ENCODE measurements around the gene ADAT3.

The ADAT3 gene

DNA sequence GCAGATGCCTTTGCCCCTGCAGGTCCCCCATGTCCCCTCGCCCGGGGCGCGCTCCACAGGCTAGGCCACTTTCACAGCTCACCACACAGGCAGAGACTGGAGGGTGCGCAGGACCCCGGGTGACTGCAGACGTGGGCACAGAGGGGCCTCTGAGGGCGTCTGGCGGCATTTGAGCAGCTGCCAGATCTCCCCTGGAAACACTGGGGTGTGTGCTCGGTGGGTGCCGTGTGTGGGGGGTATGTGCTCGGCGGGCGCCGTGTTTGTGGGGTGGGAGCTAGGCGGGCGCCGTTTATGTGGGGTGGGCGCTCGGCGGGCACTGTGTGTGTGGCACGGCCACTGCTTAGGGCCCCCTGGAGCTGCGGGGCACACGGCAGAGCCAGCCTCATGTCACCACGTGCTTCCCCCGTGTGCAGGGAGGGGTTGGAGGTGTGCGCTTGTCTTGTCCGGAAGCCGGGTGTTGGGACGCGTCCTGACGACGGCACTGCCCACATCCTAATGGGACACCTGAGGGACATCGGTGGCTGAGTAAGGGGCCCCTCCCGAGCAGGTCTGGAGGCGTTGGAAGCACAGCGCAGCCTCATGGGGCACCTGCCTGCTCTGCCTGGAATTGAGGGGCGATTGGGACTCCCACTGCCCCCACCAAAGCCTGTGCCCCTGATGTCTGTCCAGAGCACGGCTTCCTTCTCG, 52.5 kb downstream of the ADAT3 start:
- DNase-seq (ENCODE audit: low read depth in 2 of 2), result no peak

DNA sequence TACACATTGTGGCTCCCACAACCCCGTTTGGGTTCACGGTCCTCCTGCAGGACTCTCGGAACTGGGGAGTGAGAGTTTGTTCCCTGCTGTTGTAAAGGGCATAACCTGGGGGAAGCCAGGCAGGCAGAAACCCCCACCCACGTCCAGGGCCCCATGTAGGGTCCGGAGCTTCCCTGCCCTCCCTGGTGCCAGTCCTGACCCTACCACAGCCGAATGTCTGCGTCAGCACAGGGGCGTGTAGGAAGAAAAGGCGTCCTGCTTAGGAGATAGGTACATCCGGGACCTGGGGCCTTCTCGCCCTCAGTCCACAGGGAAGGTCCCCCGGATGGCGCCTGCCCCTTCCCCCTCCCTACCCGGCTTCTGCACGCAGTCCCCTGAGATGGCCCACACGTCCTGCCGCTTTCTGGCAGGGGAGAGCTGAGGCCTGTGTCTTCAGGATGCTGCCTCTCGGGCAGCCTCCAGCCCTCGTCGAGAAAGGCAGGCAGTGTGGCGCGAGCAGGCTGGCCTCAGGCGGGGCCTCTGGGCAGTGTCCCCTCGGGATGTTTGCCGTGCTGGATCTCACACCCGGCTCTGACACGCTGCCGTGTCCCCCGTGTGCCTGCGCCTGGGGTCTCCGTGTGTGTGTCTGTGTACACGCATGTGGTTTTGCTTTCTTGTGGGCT, 54.9 kb downstream of the ADAT3 start:
- no peak for DNase-seq (ENCODE audit: low read depth in 2 of 2)

GRCh38 chr19:1961000-1961883, 56.0 kb downstream of the ADAT3 start:
- no peak for DNase-seq (ENCODE audit: low read depth in 2 of 2)

- DNase-seq (ENCODE audit: low read depth in 2 of 2), result no peak
Observed at GRCh38 chr19:1962674-1963073, 57.5 kb downstream of the ADAT3 start.

All from stimulated activated CD4-positive, alpha-beta T cell treated with anti-CD3 and anti-CD28 coated beads, Interleukin-15, amount 100 ng/mL, for 48 hours (primary cell).